ENCODE measurements around the gene LETM1.

DNA sequence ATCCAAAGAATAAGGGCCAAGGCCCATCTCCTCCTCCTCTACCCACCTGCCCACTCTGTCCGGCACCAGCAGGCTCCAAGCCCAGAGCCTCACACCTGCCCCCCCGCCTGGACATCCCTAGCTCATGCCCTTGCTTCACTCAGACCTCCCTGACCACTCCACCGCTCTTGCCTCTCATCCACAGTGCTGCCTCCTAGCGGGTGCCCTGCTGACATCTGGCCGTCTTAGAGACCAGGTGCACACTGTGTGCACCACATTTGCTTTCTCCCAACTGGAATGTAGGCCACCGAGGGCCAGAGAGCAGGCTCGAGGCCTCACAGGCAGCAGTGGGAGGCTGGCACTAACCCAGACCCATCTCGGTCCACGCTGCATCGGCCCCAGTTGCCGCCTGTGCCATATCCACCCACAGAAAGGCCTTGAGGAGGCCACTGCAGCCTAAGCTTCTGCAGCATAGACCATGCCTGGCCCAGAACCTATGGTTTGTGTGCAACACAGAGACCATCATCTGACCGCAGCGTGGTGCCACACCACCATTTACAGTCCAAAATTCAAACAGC, 13.5 kb downstream of the LETM1 start:
- no peak for TF ChIP-seq EP300 (IDR thresholded peaks at IDR 0.05)
- TF ChIP-seq, protein P1, sequence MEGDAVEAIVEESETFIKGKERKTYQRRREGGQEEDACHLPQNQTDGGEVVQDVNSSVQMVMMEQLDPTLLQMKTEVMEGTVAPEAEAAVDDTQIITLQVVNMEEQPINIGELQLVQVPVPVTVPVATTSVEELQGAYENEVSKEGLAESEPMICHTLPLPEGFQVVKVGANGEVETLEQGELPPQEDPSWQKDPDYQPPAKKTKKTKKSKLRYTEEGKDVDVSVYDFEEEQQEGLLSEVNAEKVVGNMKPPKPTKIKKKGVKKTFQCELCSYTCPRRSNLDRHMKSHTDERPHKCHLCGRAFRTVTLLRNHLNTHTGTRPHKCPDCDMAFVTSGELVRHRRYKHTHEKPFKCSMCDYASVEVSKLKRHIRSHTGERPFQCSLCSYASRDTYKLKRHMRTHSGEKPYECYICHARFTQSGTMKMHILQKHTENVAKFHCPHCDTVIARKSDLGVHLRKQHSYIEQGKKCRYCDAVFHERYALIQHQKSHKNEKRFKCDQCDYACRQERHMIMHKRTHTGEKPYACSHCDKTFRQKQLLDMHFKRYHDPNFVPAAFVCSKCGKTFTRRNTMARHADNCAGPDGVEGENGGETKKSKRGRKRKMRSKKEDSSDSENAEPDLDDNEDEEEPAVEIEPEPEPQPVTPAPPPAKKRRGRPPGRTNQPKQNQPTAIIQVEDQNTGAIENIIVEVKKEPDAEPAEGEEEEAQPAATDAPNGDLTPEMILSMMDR (IDR thresholded peaks at IDR 0.05), result no peak
- TF ChIP-seq POLR2AphosphoS5 (IDR thresholded peaks at IDR 0.05), result no peak
- TF ChIP-seq POLR2A (IDR thresholded peaks at IDR 0.05), result no peak

All from upper lobe of left lung (tissue), 4 donors.